ENCODE measurements around the gene C17orf50. TPM values are rescaled to one million over a fixed set of nuclear protein-coding genes. Genes with fewer than 3 reads are reported as not detected.
"Not testable (repeated sequence)": the region's sequence is repeated elsewhere in the genome, so short reads cannot be mapped to it uniquely, and the experiment has no call there.

Gene C17orf50
- total RNA-seq, 1 donor from 2014 or later: not detected

- DNase-seq: no peak
Measured at GRCh38 chr17:35734396-35734795, 26.3 kb upstream of the C17orf50 start.

GRCh38 chr17:35735036-35735805 lies 25.5 kb upstream of the C17orf50 start:
- DNase-seq: no peak

GRCh38 chr17:35736236-35736635 lies 24.5 kb upstream of the C17orf50 start:
- DNase-seq: no peak

- DNase-seq: no peak
Measured at GRCh38 chr17:35738519-35739133, 22.1 kb upstream of the C17orf50 start.

- no peak for DNase-seq
Measured at GRCh38 chr17:35740216-35740615, 20.5 kb upstream of the C17orf50 start.

DNA sequence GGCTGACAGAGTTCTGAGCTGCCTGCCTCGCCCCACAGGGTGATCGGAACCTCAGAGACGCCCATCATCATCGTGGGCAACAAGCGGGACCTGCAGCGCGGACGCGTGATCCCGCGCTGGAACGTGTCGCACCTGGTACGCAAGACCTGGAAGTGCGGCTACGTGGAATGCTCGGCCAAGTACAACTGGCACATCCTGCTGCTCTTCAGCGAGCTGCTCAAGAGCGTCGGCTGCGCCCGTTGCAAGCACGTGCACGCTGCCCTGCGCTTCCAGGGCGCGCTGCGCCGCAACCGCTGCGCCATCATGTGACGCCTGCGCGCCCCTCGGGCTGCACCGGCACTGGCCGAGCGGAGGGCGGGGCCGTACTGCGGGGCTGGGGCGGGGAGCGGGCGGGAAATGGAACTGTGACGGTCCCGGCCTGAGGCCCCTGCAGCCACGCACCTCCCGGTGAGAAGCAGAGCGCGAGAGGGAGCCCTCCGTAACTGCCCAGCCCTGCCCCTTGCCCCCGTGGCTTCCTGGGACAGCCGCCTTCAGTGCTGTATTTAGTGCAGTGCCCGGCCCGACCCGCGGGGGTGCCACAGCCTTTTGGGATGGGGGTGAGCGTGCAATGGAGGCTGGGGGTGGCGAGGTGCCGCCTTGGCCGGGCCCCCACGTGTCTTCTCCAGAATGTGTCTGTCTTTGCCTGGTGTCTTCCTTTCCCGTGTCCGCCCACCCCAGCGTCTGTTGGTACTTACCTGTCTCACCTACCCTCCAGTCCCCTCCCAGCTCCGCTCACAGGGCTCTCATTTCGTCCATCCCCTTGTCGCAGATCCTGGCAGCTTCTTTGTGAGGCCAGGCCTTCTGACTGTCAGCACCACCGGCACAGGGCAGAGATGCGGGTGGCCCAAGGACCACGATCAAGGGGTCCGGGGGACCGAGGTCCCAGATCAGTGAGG lies 19.4 kb upstream of the C17orf50 start:
- no peak for DNase-seq

DNA sequence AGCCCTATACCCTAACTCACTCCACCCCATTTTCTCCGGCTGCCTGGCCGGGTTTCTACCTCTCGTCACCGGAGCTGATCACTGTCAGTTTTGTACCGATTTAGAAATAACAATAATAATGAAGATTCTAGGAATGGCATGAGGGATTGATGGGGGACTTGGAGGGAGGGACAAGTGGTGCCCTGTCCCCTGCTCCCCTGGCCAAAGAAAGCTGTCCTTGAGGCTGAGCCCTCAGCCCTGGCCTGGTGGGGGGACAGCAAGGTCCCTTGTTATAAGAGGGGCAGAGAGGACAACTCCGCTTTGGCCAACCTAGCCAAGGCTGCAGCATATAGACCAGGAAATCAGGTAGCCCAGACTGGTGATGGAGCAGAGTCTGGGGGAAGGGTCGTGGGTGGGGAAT lies 18.2 kb upstream of the C17orf50 start:
- DNase-seq: no peak

DNA sequence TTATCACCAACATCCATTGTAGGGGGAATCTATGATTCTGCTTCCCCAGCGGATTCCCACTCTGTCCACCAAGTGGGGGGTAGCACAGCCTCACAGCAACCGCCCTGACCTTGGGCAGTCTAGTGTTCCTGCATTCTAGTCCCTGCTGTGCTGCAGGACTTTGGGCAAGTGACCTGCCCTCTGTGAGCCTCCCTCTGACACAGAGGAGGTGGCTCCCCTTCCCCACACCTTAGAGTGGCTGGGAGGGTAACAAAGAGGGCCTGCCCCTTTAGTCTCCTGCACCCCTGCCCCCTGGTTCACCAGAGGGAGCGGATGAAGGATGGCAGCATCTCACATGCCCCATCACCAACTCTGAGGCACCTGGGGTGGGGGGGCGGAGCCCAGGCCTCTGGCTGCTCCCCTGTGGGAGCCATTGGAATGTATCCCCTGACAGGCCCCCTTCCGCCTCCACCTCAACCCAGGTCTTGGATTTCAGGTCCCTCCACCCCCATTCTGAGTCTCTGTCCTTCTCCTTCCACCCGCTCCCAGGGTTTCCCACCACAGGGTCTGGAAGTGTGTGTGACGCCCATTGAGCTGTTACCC lies 17.7 kb upstream of the C17orf50 start:
- DNase-seq: no peak

GRCh38 chr17:35743626-35744328 lies 16.9 kb upstream of the C17orf50 start:
- DNase-seq: peak; percentile 62

- no peak for DNase-seq
Measured at GRCh38 chr17:35744830-35745229, 15.9 kb upstream of the C17orf50 start.

- no peak for DNase-seq
Measured at GRCh38 chr17:35745246-35745645, 15.4 kb upstream of the C17orf50 start.

- no peak for DNase-seq
Measured at GRCh38 chr17:35745749-35746320, 14.9 kb upstream of the C17orf50 start.

GRCh38 chr17:35747540-35748017 lies 13.1 kb upstream of the C17orf50 start:
- DNase-seq: peak; percentile 86

GRCh38 chr17:35748341-35748841 lies 12.3 kb upstream of the C17orf50 start:
- no peak for DNase-seq

DNA sequence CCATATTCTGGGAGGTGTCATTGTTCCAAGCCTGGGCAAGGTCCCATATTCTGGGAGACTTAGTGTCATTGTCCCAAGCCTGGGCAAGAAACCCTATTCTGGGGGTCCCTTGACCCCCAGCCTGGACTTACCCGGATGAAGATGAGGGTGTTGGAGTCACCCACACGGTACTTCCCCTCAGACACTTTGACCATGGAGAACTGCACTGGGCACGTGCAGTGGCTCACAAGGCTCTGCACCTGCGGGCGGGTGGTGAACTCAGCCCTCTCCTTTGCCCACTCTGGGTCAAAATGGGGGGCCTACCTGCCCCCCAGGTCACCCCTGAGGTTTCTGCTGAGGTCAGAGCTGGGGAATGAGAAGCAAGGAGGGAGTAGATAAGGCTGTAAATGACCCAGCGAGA lies 11.7 kb upstream of the C17orf50 start:
- no peak for DNase-seq

- DNase-seq: no peak
Measured at GRCh38 chr17:35749560-35750412, 10.9 kb upstream of the C17orf50 start.

GRCh38 chr17:35750526-35751395 lies 9.9 kb upstream of the C17orf50 start:
- no peak for DNase-seq

- not testable (repeated sequence) for DNase-seq
Measured at GRCh38 chr17:35751541-35751940, 9.1 kb upstream of the C17orf50 start.

GRCh38 chr17:35752471-35752870 lies 8.2 kb upstream of the C17orf50 start:
- no peak for DNase-seq

All from tongue (tissue), 2 donors.